ENCODE data around the gene SPATA20.

The SPATA20 gene

GRCh38 chr17:50604513-50604912, 57.5 kb downstream of the SPATA20 start:
- no peak for DNase-seq

DNA sequence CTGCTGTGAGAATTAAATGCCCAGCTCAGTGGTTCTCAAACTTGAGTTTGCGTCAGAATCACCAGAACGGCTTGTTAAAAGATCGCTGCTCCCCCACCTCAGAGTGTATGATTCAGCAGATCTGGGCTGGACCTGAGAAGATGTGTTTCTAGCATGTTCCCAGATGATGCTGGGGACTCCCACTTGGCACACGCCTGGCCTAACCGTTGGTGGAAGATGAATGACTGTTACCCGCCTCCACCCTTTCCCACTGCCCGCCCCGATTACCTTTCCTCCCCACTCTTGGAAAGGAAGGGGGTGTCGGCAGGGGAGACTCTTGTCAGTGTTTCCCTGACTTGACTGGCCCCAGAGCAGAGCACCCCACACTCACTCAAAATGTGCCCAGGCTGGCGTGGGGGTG, 58.5 kb downstream of the SPATA20 start:
- DNase-seq: no peak

All from activated CD4-positive, CD25-positive, alpha-beta regulatory T cell (primary cell).